Body of pancreas (tissue), 4 donors: ENCODE data around the gene PXMP4.

Experiments used
- CTCF ChIP-seq, 7 experiments: fragments of 450-650 bp in 4 of 7; fragments of 200-600 bp in 3 of 7; sonication (generic) in 3 of 7; IDR thresholded peaks; one replicate each; pipeline ENCODE4 v1.5.1; 2016 to 2019; ENCODE audit warnings: antibody characterized with exemption in 7 of 7
- POLR2A ChIP-seq, 3 donors: fragments of 450-650 bp; IDR thresholded peaks; one replicate each; pipeline ENCODE4 v1.6.1; 2016; ENCODE audit warnings: antibody characterized with exemption in 3 of 3, mild to moderate bottlenecking in 2 of 3

GRCh38 chr20:33733654-33734576 lies 13.8 kb upstream of the PXMP4 start:
- TF ChIP-seq POLR2A (IDR thresholded peaks at IDR 0.05), result peak in 1 of 3 donors; percentile 28
- TF ChIP-seq CTCF (IDR thresholded peaks at IDR 0.05), result no peak
